ENCODE data around the gene MTF2. TPM values are rescaled to one million over a fixed set of nuclear protein-coding genes. Genes with fewer than 3 reads are reported as not detected.

The MTF2 gene
- total RNA-seq, 1 experiment from 2014 or later, result 17.0 TPM

DNA sequence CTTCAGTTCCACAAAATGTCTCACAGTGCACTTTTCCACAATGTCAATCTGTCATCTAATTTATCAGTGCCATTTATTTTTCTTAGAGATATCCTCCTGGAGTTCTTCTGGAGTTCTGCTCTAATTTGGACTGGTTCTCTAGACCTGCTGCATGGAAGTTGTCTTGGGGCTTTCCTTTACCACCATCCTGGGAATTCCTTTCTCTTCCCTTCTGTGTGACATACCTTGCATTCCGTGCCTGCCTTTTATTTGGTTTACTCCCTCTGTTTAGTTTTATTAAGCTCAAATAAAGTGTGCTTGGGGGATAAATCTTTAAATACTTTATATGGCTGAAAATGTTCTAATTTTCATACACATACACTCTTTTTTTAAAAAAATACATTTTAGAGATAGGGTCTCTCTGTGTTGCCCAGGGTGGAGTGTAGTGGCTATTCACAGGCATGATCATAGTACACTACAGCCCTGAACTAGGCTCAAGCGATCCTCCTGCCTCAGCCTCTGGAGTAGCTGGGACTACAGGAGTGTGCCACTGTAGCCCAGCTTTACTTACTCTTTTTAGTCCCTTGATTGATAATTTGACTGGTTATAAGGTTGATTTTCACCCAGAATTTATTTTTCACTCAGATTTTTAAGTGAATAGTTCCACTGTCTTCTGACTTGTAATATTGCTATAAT is 14.4 kb downstream of the MTF2 start:
- Mint-ChIP-seq H3K4me3 (ENCODE audit: unreplicated experiment) (no peak overlapping the region), H3K27me3 (ENCODE audit: insufficient read depth, unreplicated experiment) (no peaks in the 10 kb centered on the region), H3K9me3 (ENCODE audit: unreplicated experiment) (no peaks in the 10 kb centered on the region), H3K27ac (ENCODE audit: low read depth, unreplicated experiment) (peak overlapping the region; percentile 78), H3K36me3 (ENCODE audit: insufficient read depth, unreplicated experiment) (peaks cover 18% of the 10 kb centered on the region), H3K4me1 (ENCODE audit: insufficient read depth, unreplicated experiment) (peaks cover 23% of the 10 kb centered on the region)
- TF ChIP-seq, protein P1, sequence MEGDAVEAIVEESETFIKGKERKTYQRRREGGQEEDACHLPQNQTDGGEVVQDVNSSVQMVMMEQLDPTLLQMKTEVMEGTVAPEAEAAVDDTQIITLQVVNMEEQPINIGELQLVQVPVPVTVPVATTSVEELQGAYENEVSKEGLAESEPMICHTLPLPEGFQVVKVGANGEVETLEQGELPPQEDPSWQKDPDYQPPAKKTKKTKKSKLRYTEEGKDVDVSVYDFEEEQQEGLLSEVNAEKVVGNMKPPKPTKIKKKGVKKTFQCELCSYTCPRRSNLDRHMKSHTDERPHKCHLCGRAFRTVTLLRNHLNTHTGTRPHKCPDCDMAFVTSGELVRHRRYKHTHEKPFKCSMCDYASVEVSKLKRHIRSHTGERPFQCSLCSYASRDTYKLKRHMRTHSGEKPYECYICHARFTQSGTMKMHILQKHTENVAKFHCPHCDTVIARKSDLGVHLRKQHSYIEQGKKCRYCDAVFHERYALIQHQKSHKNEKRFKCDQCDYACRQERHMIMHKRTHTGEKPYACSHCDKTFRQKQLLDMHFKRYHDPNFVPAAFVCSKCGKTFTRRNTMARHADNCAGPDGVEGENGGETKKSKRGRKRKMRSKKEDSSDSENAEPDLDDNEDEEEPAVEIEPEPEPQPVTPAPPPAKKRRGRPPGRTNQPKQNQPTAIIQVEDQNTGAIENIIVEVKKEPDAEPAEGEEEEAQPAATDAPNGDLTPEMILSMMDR (IDR thresholded peaks at IDR 0.05; ENCODE audit: unreplicated experiment), result no peak
- DNase-seq (ENCODE audit: unreplicated experiment), result no peak
- ChIA-PET CTCF (interaction anchor here (0.6 to 0.7 kb wide), 2 partner anchors 137 to 781 kb away, joined by 3 read pairs; no protein-coding TSS in a partner anchor), POLR2A (interaction anchor here (0.6 to 1.8 kb wide), 7 partner anchors 12 to 64 kb away, joined by 3 to 10 read pairs (median 4); partner anchors contain the start of gene MTF2)
- BruUV-seq (replicated peaks), result no TSS peak
- intact Hi-C loops (cut with micrococcal nuclease), result no loop called here

DNA sequence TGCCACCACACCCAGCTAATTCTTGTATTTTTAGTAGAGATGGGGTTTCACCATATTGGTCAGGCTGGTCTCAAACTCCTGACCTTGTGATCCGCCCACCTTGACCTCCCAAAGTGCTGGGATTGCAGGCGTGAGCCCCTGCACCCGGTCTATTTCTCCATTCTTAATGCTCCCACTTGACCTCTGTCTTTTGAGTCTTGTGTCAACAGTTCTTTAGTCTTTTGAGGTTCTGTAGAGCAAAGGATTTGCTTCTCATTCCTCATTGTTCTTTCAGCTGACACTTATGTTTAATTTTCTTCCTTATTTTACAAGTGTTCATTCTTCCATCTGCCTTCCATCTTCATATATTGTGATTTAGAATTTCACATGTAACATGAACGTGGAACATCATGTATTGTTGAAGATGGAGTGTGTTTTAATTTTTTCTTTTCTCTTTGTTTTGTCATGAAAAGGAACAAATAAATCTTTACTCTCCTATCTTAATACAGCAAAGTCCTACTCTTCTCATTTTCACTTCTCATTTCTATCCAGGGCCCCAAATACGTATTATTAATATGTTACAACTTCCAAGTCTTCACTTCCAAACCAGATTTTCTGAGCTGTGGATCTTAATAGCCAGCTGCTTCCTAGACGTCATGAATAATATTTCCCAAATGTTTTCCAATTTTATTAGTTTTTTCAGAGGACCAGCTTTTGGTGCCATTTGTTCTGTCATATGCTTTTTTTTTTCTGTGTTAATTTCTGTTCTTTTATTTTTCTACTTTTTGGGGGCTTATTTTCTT is 16.9 kb downstream of the MTF2 start:
- TF ChIP-seq, protein P1 (IDR thresholded peaks at IDR 0.05; ENCODE audit: unreplicated experiment), result no peak
- Mint-ChIP-seq H3K27me3 (ENCODE audit: insufficient read depth, unreplicated experiment) (no peaks in the 10 kb centered on the region), H3K9me3 (ENCODE audit: unreplicated experiment) (no peaks in the 10 kb centered on the region), H3K4me3 (ENCODE audit: unreplicated experiment) (no peak overlapping the region), H3K27ac (ENCODE audit: low read depth, unreplicated experiment) (no peak overlapping the region), H3K36me3 (ENCODE audit: insufficient read depth, unreplicated experiment) (peaks cover 7% of the 10 kb centered on the region), H3K4me1 (ENCODE audit: insufficient read depth, unreplicated experiment) (peaks cover 30% of the 10 kb centered on the region)
- BruUV-seq (replicated peaks), result no TSS peak
- intact Hi-C loops (cut with micrococcal nuclease), result no loop called here
- ChIA-PET POLR2A (interaction anchor here (0.7 to 1.1 kb wide), 2 partner anchors 16 to 262 kb away, joined by 3 read pairs; no protein-coding TSS in a partner anchor), CTCF (interaction anchor here (0.6 to 1.6 kb wide), 2 partner anchors 34 to 79 kb away, joined by 4 read pairs; no protein-coding TSS in a partner anchor)
- DNase-seq (ENCODE audit: unreplicated experiment), result no peak

DNA sequence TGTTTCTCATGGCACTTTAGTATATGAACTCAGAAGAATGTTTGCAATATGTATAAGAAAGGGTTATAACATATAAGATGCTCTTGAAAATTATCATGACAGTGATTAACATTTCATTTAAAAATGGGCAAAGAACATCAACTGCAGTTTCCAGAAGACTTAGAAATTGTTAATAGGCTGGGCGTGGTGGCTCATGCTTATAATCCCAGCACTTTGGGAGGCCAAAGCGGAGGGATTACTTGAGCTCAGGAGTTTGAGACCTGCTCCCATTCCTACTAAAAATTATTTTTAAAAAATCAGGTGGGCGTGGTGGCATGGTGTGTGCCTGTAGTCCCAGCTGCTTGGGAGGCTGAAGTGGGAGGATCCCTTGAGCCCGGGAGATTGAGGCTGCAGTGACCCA is 23.1 kb downstream of the MTF2 start:
- intact Hi-C loops (cut with micrococcal nuclease), result no loop called here
- CTCF ChIA-PET, result interaction anchor here (0.7 to 0.8 kb wide), 3 partner anchors 22 to 235 kb away, joined by 3 read pairs; no protein-coding TSS in a partner anchor

More for the DNA sequence above, 23.1 kb downstream of the MTF2 start:
- Mint-ChIP-seq H3K27me3 (ENCODE audit: insufficient read depth, unreplicated experiment) (no peaks in the 10 kb centered on the region), H3K4me1 (ENCODE audit: insufficient read depth, unreplicated experiment) (peaks cover 7% of the 10 kb centered on the region), H3K36me3 (ENCODE audit: insufficient read depth, unreplicated experiment) (peaks cover 14% of the 10 kb centered on the region), H3K27ac (ENCODE audit: low read depth, unreplicated experiment) (no peak overlapping the region), H3K4me3 (ENCODE audit: unreplicated experiment) (no peak overlapping the region), H3K9me3 (ENCODE audit: unreplicated experiment) (no peaks in the 10 kb centered on the region)
- BruUV-seq (replicated peaks), result no TSS peak
- no peak for DNase-seq (ENCODE audit: unreplicated experiment)
- TF ChIP-seq, protein P1 (IDR thresholded peaks at IDR 0.05; ENCODE audit: unreplicated experiment), result no peak
- POLR2A ChIA-PET, result no interaction called here

All from MCF 10A (cell line).